SU-DHL-6 (cell line): ENCODE data around the gene MYH6.
"Not testable (repeated sequence)": the region's sequence is repeated elsewhere in the genome, so short reads cannot be mapped to it uniquely, and the experiment has no call there.

Source experiments
- H2AFZ ChIP-seq: fragments of 200-600 bp; sonication (generic); 2 replicates; pipeline ENCODE4 v1.6.1; 2014; ENCODE audit warnings: low read depth, mild to moderate bottlenecking, moderate library complexity, mixed read lengths, antibody characterized with exemption, low read length; ENCODE audit not compliant: severe bottlenecking
- H3F3A ChIP-seq: fragments of 200-600 bp; shearing (Covaris generic); 2 replicates; pipeline ENCODE4 v1.6.0; 2016; ENCODE audit warnings: antibody characterized with exemption, mild to moderate bottlenecking; ENCODE audit not compliant: insufficient read depth
- H3K27ac ChIP-seq: fragments of 200-600 bp; sonication (generic); 2 replicates; pipeline ENCODE4 v1.5.1; 2016; ENCODE audit warnings: low read depth, mild to moderate bottlenecking, low read length, moderate library complexity, mixed read lengths
- H3K27me3 ChIP-seq: fragments of 200-600 bp; sonication (generic), shearing (Covaris generic); 2 replicates; pipeline ENCODE4 v1.6.0; 2014; ENCODE audit warnings: mild to moderate bottlenecking, low read length
- H3K36me3 ChIP-seq: fragments of 200-600 bp; sonication (generic); 2 replicates; pipeline ENCODE4 v1.6.1; 2014; ENCODE audit warnings: mild to moderate bottlenecking, low read length, mixed read lengths
- H3K4me2 ChIP-seq: fragments of 300-600, 200-600 bp; shearing (Covaris generic), sonication (generic); 2 replicates; pipeline ENCODE4 v1.6.0; 2014; ENCODE audit warnings: low read length, low read depth, mild to moderate bottlenecking; ENCODE audit not compliant: poor library complexity, severe bottlenecking
- H3K4me3 ChIP-seq: fragments of 200-600 bp; sonication (generic); 2 replicates; pipeline ENCODE4 v1.5.1; 2014; ENCODE audit warnings: antibody characterized with exemption, low read length, mild to moderate bottlenecking, mixed read lengths; ENCODE audit not compliant: insufficient read depth, poor library complexity, severe bottlenecking
- H3K79me2 ChIP-seq: fragments of 200-600 bp; sonication (generic); 2 replicates; pipeline ENCODE4 v1.6.1; 2014; ENCODE audit warnings: mild to moderate bottlenecking, low read length, moderate library complexity; ENCODE audit not compliant: insufficient read depth
- H3K9ac ChIP-seq: fragments of 200-600 bp; sonication (generic); 2 replicates; pipeline ENCODE4 v1.7.0; 2014; ENCODE audit warnings: mild to moderate bottlenecking, low read length
- H3K9me2 ChIP-seq: fragments of 200-600 bp; sonication (generic); replicated peaks from 2 replicates; pipeline ENCODE4 v1.6.1; 2014; ENCODE audit warnings: low read length; ENCODE audit not compliant: insufficient read depth
- H3K9me3 ChIP-seq: fragments of 200-600 bp; sonication (generic); 2 replicates; pipeline ENCODE4 v1.6.1; 2014; ENCODE audit warnings: low read length, mixed read lengths; ENCODE audit not compliant: insufficient read depth
- H4K20me1 ChIP-seq: fragments of 200-600 bp; sonication (generic); 2 replicates; pipeline ENCODE4 v1.6.1; 2014; ENCODE audit warnings: low read depth, mild to moderate bottlenecking, antibody characterized with exemption, low read length, moderate library complexity, mixed read lengths
- CTCF ChIP-seq: fragments of 200-600 bp; sonication (generic); IDR thresholded peaks from one replicate; pipeline ENCODE4 v1.5.1; 2017; ENCODE audit warnings: antibody characterized with exemption, mild to moderate bottlenecking, low read length, moderate library complexity; ENCODE audit not compliant: insufficient read depth, poor library complexity, severe bottlenecking
- EZH2phosphoT487 ChIP-seq: fragments of 200-600 bp; sonication (generic), shearing (Covaris generic); conservative IDR thresholded peaks from 2 replicates; pipeline ENCODE4 v1.6.1; 2018; ENCODE audit warnings: mild to moderate bottlenecking, antibody characterized with exemption, low read length, moderate library complexity, mixed read lengths

Gene MYH6

GRCh38 chr14:23386999-23387398 lies 21.1 kb downstream of the MYH6 start:
- Histone ChIP-seq H4K20me1 (no peaks in the 10 kb centered on the region), H2AFZ (no peak overlapping the region), H3K9me3 (no peaks in the 10 kb centered on the region), H3K9ac (no peak overlapping the region), H3K27me3 (no peaks in the 10 kb centered on the region), H3K4me3 (no peak overlapping the region), H3K27ac (no peak overlapping the region), H3K36me3 (no peaks in the 10 kb centered on the region), H3K79me2 (no peaks in the 10 kb centered on the region), H3F3A (no peaks in the 10 kb centered on the region), H3K9me2 (no peaks in the 10 kb centered on the region), H3K4me2 (no peak overlapping the region)
- TF ChIP-seq EZH2phosphoT487 (no peak), CTCF (no peak)

GRCh38 chr14:23386266-23386657 lies 21.8 kb downstream of the MYH6 start:
- H3K27me3 ChIP-seq, H4K20me1 ChIP-seq, H2AFZ ChIP-seq, H3K79me2 ChIP-seq, H3K9me3 ChIP-seq, H3K4me3 ChIP-seq, H3K36me3 ChIP-seq, H3K9me2 ChIP-seq, H3K4me2 ChIP-seq, H3K9ac ChIP-seq, H3K27ac ChIP-seq, H3F3A ChIP-seq: not testable (repeated sequence)

GRCh38 chr14:23385642-23386265 lies 22.3 kb downstream of the MYH6 start:
- Histone ChIP-seq H3K4me3 (no peak overlapping the region), H3K27me3 (no peaks in the 10 kb centered on the region), H3K9ac (no peak overlapping the region), H2AFZ (no peak overlapping the region), H3F3A (no peaks in the 10 kb centered on the region), H3K9me3 (no peaks in the 10 kb centered on the region), H3K4me2 (no peak overlapping the region), H3K9me2 (no peaks in the 10 kb centered on the region), H3K27ac (no peak overlapping the region), H3K79me2 (no peaks in the 10 kb centered on the region), H4K20me1 (no peaks in the 10 kb centered on the region), H3K36me3 (no peaks in the 10 kb centered on the region)
- TF ChIP-seq CTCF = no peak
- TF ChIP-seq EZH2phosphoT487 = no peak

GRCh38 chr14:23385244-23385641 lies 22.8 kb downstream of the MYH6 start:
- Histone ChIP-seq H3K79me2 (no peaks in the 10 kb centered on the region), H3K4me2 (no peak overlapping the region), H3F3A (no peaks in the 10 kb centered on the region), H3K4me3 (no peak overlapping the region), H4K20me1 (no peaks in the 10 kb centered on the region), H3K9me2 (no peaks in the 10 kb centered on the region), H2AFZ (no peak overlapping the region), H3K9me3 (no peaks in the 10 kb centered on the region), H3K9ac (no peak overlapping the region), H3K27ac (no peak overlapping the region), H3K27me3 (no peaks in the 10 kb centered on the region), H3K36me3 (no peaks in the 10 kb centered on the region)
- TF ChIP-seq EZH2phosphoT487 = no peak
- no peak for TF ChIP-seq CTCF
